Measurements from ENCODE around the gene TRIM32.

Gene TRIM32

DNA sequence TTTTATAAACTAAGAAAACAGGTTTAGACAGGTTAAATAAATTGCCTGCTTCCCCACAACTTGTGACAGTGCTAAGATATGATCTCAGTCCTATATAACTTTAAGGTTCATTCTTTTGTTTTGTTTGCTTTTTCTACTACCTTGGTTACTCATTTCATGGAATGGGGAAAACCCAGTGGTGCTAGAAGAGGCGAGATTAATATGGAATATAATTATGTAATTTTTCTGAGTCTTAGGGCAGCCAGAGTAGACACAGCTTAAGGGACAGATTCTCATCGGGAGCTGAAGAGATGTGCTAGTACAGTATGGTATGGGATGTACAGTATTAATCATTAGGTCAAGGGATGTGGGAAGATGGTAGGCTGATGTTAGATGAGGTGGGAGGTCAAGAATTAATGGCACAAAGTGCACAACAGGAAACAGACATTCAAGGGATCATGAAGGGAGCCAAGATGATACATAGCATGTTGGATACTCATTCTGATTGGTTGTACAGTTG lies 6.2 kb downstream of the TRIM32 start:
- Histone ChIP-seq H3K4me3 (IDR thresholded peaks at IDR 0.05; ENCODE audit: insufficient read depth, low read depth, low read length) (no peak overlapping the region), H2AFZ (ENCODE audit: low read depth) (no peak overlapping the region), H3K36me3 (ENCODE audit: insufficient read depth) (peaks cover 5% of the 10 kb centered on the region; the same call in 1 of the 2 replicates), H3K9ac (no peak overlapping the region), H3K27me3 (ENCODE audit: insufficient read depth, low read depth) (no peaks in the 10 kb centered on the region), H3K27ac (no peak overlapping the region), H3K79me2 (ENCODE audit: insufficient read depth, low read depth) (peaks cover 51% of the 10 kb centered on the region; the same call in 1 of the 2 replicates), H3K4me1 (ENCODE audit: low read depth, poor library complexity, severe bottlenecking) (peaks cover 11% of the 10 kb centered on the region), H3K4me2 (no peak overlapping the region), H4K20me1 (ENCODE audit: insufficient read depth) (no peaks in the 10 kb centered on the region)
- TF ChIP-seq CTCF (conservative IDR thresholded peaks at IDR 0.05; ENCODE audit: low read depth, low read length), result no peak

- no peak for TF ChIP-seq CTCF (conservative IDR thresholded peaks at IDR 0.05; ENCODE audit: low read depth, low read length)
- Histone ChIP-seq H2AFZ (ENCODE audit: low read depth) (no peak overlapping the region), H3K9ac (no peak overlapping the region), H3K4me2 (no peak overlapping the region), H3K27ac (no peak overlapping the region), H3K79me2 (ENCODE audit: insufficient read depth, low read depth) (peaks cover 40% of the 10 kb centered on the region; the same call in 1 of the 2 replicates), H4K20me1 (ENCODE audit: insufficient read depth) (no peaks in the 10 kb centered on the region), H3K27me3 (ENCODE audit: insufficient read depth, low read depth) (no peaks in the 10 kb centered on the region), H3K4me1 (ENCODE audit: low read depth, poor library complexity, severe bottlenecking) (no peaks in the 10 kb centered on the region), H3K4me3 (IDR thresholded peaks at IDR 0.05; ENCODE audit: insufficient read depth, low read depth, low read length) (no peak overlapping the region), H3K36me3 (ENCODE audit: insufficient read depth) (peaks cover 5% of the 10 kb centered on the region; the same call in 1 of the 2 replicates)
Measured at GRCh38 chr9:116694785-116695291, 7.7 kb downstream of the TRIM32 start.

DNA sequence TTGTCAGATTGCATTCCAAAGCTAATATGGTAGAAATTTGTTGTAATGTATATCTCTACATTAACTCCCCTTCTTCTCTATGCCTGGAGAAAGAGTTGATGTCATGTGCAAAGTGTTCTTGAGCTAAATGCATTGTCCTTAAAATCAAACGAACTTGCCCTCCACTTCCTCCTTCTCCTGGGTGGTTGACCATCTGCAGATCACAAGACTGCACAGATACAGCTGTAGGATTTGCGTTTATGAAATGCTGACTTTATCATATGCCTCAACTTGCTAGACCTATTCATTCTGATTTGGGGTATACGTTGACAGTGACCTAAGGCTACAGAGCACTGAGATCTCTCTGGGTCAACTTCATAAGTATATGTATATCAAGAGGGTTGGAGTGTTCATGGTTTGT lies 8.3 kb downstream of the TRIM32 start:
- no peaks in the 10 kb centered on the region for H3K4me1 ChIP-seq (ENCODE audit: low read depth, poor library complexity, severe bottlenecking)
- H3K9ac ChIP-seq, result no peak overlapping the region
- no peak for TF ChIP-seq CTCF (conservative IDR thresholded peaks at IDR 0.05; ENCODE audit: low read depth, low read length)
- H3K27me3 ChIP-seq (ENCODE audit: insufficient read depth, low read depth), result no peaks in the 10 kb centered on the region
- H3K27ac ChIP-seq, result no peak overlapping the region
- peaks cover 34% of the 10 kb centered on the region; the same call in 1 of the 2 replicates for H3K79me2 ChIP-seq (ENCODE audit: insufficient read depth, low read depth)
- no peaks in the 10 kb centered on the region; the same call in 1 of the 2 replicates for H4K20me1 ChIP-seq (ENCODE audit: insufficient read depth)
- peaks cover 5% of the 10 kb centered on the region; the same call in 1 of the 2 replicates for H3K36me3 ChIP-seq (ENCODE audit: insufficient read depth)
- no peak overlapping the region for H3K4me3 ChIP-seq (IDR thresholded peaks at IDR 0.05; ENCODE audit: insufficient read depth, low read depth, low read length)
- H2AFZ ChIP-seq (ENCODE audit: low read depth), result no peak overlapping the region
- no peak overlapping the region for H3K4me2 ChIP-seq

GRCh38 chr9:116697362-116697761 lies 10.3 kb downstream of the TRIM32 start:
- TF ChIP-seq CTCF (conservative IDR thresholded peaks at IDR 0.05; ENCODE audit: low read depth, low read length), result no peak
- Histone ChIP-seq H2AFZ (ENCODE audit: low read depth) (no peak overlapping the region), H3K4me2 (no peak overlapping the region), H3K4me1 (ENCODE audit: low read depth, poor library complexity, severe bottlenecking) (no peaks in the 10 kb centered on the region), H4K20me1 (ENCODE audit: insufficient read depth) (no peaks in the 10 kb centered on the region; the same call in 1 of the 2 replicates), H3K36me3 (ENCODE audit: insufficient read depth) (peaks cover 5% of the 10 kb centered on the region; the same call in 1 of the 2 replicates), H3K9ac (no peak overlapping the region), H3K27ac (no peak overlapping the region), H3K27me3 (ENCODE audit: insufficient read depth, low read depth) (no peaks in the 10 kb centered on the region), H3K4me3 (IDR thresholded peaks at IDR 0.05; ENCODE audit: insufficient read depth, low read depth, low read length) (no peak overlapping the region), H3K79me2 (ENCODE audit: insufficient read depth, low read depth) (peaks cover 18% of the 10 kb centered on the region; the same call in 1 of the 2 replicates)

Measured in KMS-11 (cell line).